ENCODE results near the gene WWOX.

DNA sequence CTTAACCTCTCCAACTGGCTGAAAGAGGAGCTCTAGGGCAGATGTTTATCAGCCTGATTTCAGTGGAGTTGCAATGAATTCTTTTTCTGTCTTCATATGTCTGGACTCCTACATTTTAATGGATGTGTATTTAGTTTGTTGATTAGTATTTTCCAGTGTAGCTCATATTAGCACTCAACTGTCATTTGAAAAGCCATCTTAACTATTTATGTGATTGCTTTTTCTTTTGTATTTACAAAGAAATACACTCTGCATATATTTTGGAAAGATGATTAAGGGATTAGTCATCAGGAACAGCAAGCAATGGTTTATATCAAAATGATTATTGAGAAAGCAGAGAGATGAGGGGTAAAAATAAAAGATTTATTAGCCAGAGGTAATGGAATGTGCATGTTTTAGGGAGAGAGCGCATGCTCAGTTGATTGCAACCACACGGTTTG, 71.1 kb downstream of the WWOX start:
- TF ChIP-seq CTCF (optimal IDR thresholded peaks at IDR 0.05 in 1 of 3, IDR thresholded peaks at IDR 0.05 in 1 of 3, conservative IDR thresholded peaks at IDR 0.05 in 1 of 3; ENCODE audit: extremely low read depth in 1 of 3, insufficient read depth in 2 of 3, low read length in 3 of 3), result no peak
- TF ChIP-seq EZH2 (IDR thresholded peaks at IDR 0.05; ENCODE audit: low read length), result no peak

Measured in keratinocyte (primary cell).